Ascending aorta (tissue), 2 donors: ENCODE results near the gene CPNE7. TPM values are rescaled to one million over a fixed set of nuclear protein-coding genes. Genes with fewer than 3 reads are reported as not detected.
A peak's percentile ranks its signal among the peaks of the same experiment; 100 is the strongest.

ENCODE experiments used
- DNase-seq, 2 donors: peaks; one replicate each; pipeline ENCODE4 v3.0.0-alpha.2; 2019; ENCODE audit warnings: low spot score in 2 of 2
- H3K27ac ChIP-seq, 2 donors: fragments of 200-600 bp; sonication (generic); one replicate each; pipeline ENCODE4 v1.5.1; 2016 to 2017; ENCODE audit warnings: mild to moderate bottlenecking in 1 of 2
- H3K27me3 ChIP-seq: fragments of 200-600 bp; sonication (generic); one replicate; pipeline ENCODE4 v1.5.1; 2017
- H3K36me3 ChIP-seq, 2 donors: fragments of 200-600 bp; sonication (generic); one replicate each; pipeline ENCODE4 v1.5.1; 2016
- H3K4me1 ChIP-seq, 2 donors: fragments of 200-600 bp; sonication (generic); one replicate each; pipeline ENCODE4 v1.5.1; 2016 to 2017; ENCODE audit warnings: mild to moderate bottlenecking in 1 of 2
- H3K4me3 ChIP-seq, 2 donors: fragments of 200-600 bp; sonication (generic); one replicate each; pipeline ENCODE4 v1.5.1; 2016 to 2017; ENCODE audit warnings: mild to moderate bottlenecking in 1 of 2
- H3K9me3 ChIP-seq, 2 donors: fragments of 200-600 bp; sonication (generic); one replicate each; pipeline ENCODE4 v1.5.1; 2016
- CTCF ChIP-seq, 3 experiments: fragments of 200-600 bp in 2 of 3; fragments of 450-650 bp in 1 of 3; sonication (generic) in 2 of 3; IDR thresholded peaks; one replicate each; pipeline ENCODE4 v1.5.1; 2016 to 2019; ENCODE audit warnings: antibody characterized with exemption in 3 of 3, mild to moderate bottlenecking in 1 of 3, moderate library complexity in 1 of 3
- intact Hi-C: fragments of 100-400 bp; cut with DNase I; formaldehyde crosslinking; loops from one replicate; pipeline ENCODE4 v1.15.1; 2023
- total RNA-seq: library from RNA; depleted of rRNA; stranded (reverse); fragments of >200 nt; gene quantifications from one replicate; pipeline ENCODE4 v1.1.0, GENCODE V29; 2016

Gene CPNE7
- total RNA-seq, 1 donor from 2014 or later, result not detected

GRCh38 chr16:89639385-89639784, 63.8 kb downstream of the CPNE7 start:
- H3K36me3 ChIP-seq, result no peaks in the 10 kb centered on the region
- intact Hi-C loops, result no loop called here
- no peak for TF ChIP-seq CTCF (IDR thresholded peaks at IDR 0.05)

GRCh38 chr16:89641458-89642119, 66.0 kb downstream of the CPNE7 start:
- H3K9me3 ChIP-seq, result no peaks in the 10 kb centered on the region
- H3K4me3 ChIP-seq, result peak overlapping the region in 1 of 2 donors; percentile 59
- no peak for TF ChIP-seq CTCF (IDR thresholded peaks at IDR 0.05)
- DNase-seq, result no peak
- no peak overlapping the region for H3K27ac ChIP-seq
- H3K27me3 ChIP-seq, result no peaks in the 10 kb centered on the region
- peaks cover 0 to 5% of the 10 kb centered on the region in 2 donors for H3K4me1 ChIP-seq
- intact Hi-C loops, result no loop called here
- H3K36me3 ChIP-seq, result peaks cover 16 to 21% of the 10 kb centered on the region in 2 donors

More at GRCh38 chr16:89639385-89639784, 63.8 kb downstream of the CPNE7 start:
- H3K4me3 ChIP-seq, result no peak overlapping the region
- no peak overlapping the region for H3K27ac ChIP-seq
- no peaks in the 10 kb centered on the region for H3K27me3 ChIP-seq
- DNase-seq, result no peak
- H3K9me3 ChIP-seq, result no peaks in the 10 kb centered on the region
- peaks cover 0 to 5% of the 10 kb centered on the region in 2 donors for H3K4me1 ChIP-seq

- Histone ChIP-seq H3K36me3 (peaks cover 24 to 29% of the 10 kb centered on the region in 2 donors), H3K4me1 (peaks cover 0 to 5% of the 10 kb centered on the region in 2 donors), H3K27me3 (no peaks in the 10 kb centered on the region), H3K27ac (no peak overlapping the region), H3K9me3 (no peaks in the 10 kb centered on the region), H3K4me3 (no peak overlapping the region)
- DNase-seq, result no peak
- no peak for TF ChIP-seq CTCF (IDR thresholded peaks at IDR 0.05)
- intact Hi-C loops, result no loop called here
Measured at GRCh38 chr16:89642574-89642973, 67.0 kb downstream of the CPNE7 start.

- TF ChIP-seq CTCF (IDR thresholded peaks at IDR 0.05), result no peak
- no peak for DNase-seq
- Histone ChIP-seq H3K27me3 (no peaks in the 10 kb centered on the region), H3K4me1 (peaks cover 0 to 5% of the 10 kb centered on the region in 2 donors), H3K27ac (no peak overlapping the region), H3K36me3 (peaks cover 26 to 36% of the 10 kb centered on the region in 2 donors), H3K4me3 (no peak overlapping the region), H3K9me3 (no peaks in the 10 kb centered on the region)
- intact Hi-C loops, result no loop called here
Measured at GRCh38 chr16:89643769-89644300, 68.3 kb downstream of the CPNE7 start.

GRCh38 chr16:89645122-89645521, 69.6 kb downstream of the CPNE7 start:
- H3K36me3 ChIP-seq, result peaks cover 35 to 48% of the 10 kb centered on the region in 2 donors
- intact Hi-C loops, result no loop called here

More at GRCh38 chr16:89645122-89645521, 69.6 kb downstream of the CPNE7 start:
- TF ChIP-seq CTCF (IDR thresholded peaks at IDR 0.05), result no peak
- DNase-seq, result no peak
- Histone ChIP-seq H3K4me3 (no peak overlapping the region), H3K4me1 (peaks cover 0 to 5% of the 10 kb centered on the region in 2 donors), H3K27ac (no peak overlapping the region), H3K9me3 (no peaks in the 10 kb centered on the region), H3K27me3 (no peaks in the 10 kb centered on the region)
